Right atrium auricular region (tissue), 2 donors: ENCODE data around the gene TSC22D4. TPM values are rescaled to one million over a fixed set of nuclear protein-coding genes. Genes with fewer than 3 reads are reported as not detected.
"Not testable (repeated sequence)": the region's sequence is repeated elsewhere in the genome, so short reads cannot be mapped to it uniquely, and the experiment has no call there.

Source experiments
- DNase-seq: peaks from one replicate; pipeline ENCODE4 v3.0.0-alpha.2; 2019; ENCODE audit warnings: low spot score
- H3K27ac ChIP-seq, 2 donors: fragments of 200-600 bp; sonication (generic); 1 replicate in 1 of 2; 2 replicates in 1 of 2; pipeline ENCODE4 v1.5.1; 2016 to 2019
- H3K27me3 ChIP-seq, 2 donors: fragments of 200-600 bp; sonication (generic); one replicate each; pipeline versions ENCODE4 v1.5.1 to v1.6.0; 2017 to 2019
- H3K36me3 ChIP-seq: fragments of 200-600 bp; sonication (generic); one replicate; pipeline ENCODE4 v1.5.1; 2016
- H3K4me1 ChIP-seq, 2 donors: fragments of 200-600 bp; sonication (generic); one replicate each; pipeline versions ENCODE4 v1.5.1 to v1.6.0; 2017 to 2019
- H3K4me3 ChIP-seq, 2 donors: fragments of 200-600 bp; sonication (generic); 1 replicate in 1 of 2; 2 replicates in 1 of 2; pipeline ENCODE4 v1.5.1; 2017 to 2019; ENCODE audit warnings: mild to moderate bottlenecking in 1 of 2, moderate library complexity in 1 of 2
- H3K9me3 ChIP-seq, 2 donors: fragments of 200-600 bp; sonication (generic); one replicate each; pipeline ENCODE4 v1.5.1; 2019
- total RNA-seq, 2 donors: library from RNA; depleted of rRNA; stranded (reverse); fragments of >200 nt; gene quantifications; one replicate each; pipeline ENCODE4 v1.1.0, GENCODE V29; 2016
- TF ChIP-seq, protein P1 (sequence below), 2 donors: fragments of 200-600 bp; sonication (generic); IDR thresholded peaks; one replicate each; pipeline ENCODE4 v1.5.1; 2019; ENCODE audit warnings: antibody characterized with exemption in 2 of 2

Gene TSC22D4
- total RNA-seq, 2 donors from 2014 or later = 26.2 to 34.6 TPM

DNA sequence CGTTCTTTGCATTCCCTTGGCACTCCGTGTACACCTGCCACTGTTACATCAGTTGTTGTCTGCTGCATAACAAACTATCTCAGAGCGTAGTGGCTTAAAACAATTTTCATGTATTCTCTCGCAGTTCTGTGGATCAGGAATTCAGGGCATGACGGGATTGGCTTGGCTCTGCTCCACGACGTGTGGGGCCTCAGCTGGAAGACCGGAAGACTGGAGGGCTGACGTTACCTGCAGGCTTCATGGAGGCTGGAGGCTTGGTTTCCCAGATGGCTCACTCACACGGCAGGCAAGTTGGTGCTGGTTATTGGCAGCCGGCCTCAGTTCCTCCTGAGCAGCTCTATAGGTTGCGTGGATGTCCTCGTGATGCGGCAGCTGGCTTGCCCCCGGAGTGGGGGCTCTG, 30.2 kb upstream of the TSC22D4 start:
- no peaks in the 10 kb centered on the region for H3K36me3 ChIP-seq
- H3K4me1 ChIP-seq = no peaks in the 10 kb centered on the region
- no peak for DNase-seq
- no peaks in the 10 kb centered on the region for H3K9me3 ChIP-seq
- no peak overlapping the region for H3K27ac ChIP-seq
- H3K4me3 ChIP-seq = no peak overlapping the region
- TF ChIP-seq, protein P1, sequence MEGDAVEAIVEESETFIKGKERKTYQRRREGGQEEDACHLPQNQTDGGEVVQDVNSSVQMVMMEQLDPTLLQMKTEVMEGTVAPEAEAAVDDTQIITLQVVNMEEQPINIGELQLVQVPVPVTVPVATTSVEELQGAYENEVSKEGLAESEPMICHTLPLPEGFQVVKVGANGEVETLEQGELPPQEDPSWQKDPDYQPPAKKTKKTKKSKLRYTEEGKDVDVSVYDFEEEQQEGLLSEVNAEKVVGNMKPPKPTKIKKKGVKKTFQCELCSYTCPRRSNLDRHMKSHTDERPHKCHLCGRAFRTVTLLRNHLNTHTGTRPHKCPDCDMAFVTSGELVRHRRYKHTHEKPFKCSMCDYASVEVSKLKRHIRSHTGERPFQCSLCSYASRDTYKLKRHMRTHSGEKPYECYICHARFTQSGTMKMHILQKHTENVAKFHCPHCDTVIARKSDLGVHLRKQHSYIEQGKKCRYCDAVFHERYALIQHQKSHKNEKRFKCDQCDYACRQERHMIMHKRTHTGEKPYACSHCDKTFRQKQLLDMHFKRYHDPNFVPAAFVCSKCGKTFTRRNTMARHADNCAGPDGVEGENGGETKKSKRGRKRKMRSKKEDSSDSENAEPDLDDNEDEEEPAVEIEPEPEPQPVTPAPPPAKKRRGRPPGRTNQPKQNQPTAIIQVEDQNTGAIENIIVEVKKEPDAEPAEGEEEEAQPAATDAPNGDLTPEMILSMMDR (IDR thresholded peaks at IDR 0.05) = no peak
- no peaks in the 10 kb centered on the region for H3K27me3 ChIP-seq

DNA sequence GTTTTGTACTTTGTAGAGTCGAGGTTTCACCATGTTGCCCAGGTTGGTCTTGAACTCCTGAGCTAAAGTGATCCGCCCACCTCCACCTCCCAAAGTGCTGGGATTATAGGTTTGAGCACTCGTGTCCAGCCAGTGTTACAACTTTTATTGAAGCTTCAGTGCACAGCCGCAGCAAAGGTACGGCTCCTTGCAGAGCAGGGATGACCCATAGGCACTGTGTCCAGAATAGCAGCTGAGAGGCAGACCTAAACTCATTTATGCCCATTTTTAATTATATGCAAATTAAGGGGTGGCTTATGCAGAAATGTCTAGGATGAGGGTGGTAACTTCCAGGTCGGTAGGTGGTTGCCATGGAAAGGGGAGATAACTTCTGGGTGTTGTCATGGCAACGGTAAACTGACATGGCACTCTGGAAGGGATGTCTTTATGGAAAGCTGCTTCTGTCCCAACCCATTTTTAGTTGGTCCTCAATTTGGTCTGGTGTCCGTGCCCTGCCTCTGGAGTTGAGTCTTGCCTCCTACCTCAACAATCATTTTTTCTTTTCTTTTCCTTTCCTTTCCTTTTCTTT, 27.4 kb upstream of the TSC22D4 start:
- no peaks in the 10 kb centered on the region for H3K36me3 ChIP-seq
- H3K27me3 ChIP-seq = no peaks in the 10 kb centered on the region
- DNase-seq = no peak
- H3K4me1 ChIP-seq = no peaks in the 10 kb centered on the region
- H3K4me3 ChIP-seq = no peak overlapping the region
- TF ChIP-seq, protein P1 (IDR thresholded peaks at IDR 0.05) = no peak
- no peaks in the 10 kb centered on the region for H3K9me3 ChIP-seq
- no peak overlapping the region for H3K27ac ChIP-seq

DNA sequence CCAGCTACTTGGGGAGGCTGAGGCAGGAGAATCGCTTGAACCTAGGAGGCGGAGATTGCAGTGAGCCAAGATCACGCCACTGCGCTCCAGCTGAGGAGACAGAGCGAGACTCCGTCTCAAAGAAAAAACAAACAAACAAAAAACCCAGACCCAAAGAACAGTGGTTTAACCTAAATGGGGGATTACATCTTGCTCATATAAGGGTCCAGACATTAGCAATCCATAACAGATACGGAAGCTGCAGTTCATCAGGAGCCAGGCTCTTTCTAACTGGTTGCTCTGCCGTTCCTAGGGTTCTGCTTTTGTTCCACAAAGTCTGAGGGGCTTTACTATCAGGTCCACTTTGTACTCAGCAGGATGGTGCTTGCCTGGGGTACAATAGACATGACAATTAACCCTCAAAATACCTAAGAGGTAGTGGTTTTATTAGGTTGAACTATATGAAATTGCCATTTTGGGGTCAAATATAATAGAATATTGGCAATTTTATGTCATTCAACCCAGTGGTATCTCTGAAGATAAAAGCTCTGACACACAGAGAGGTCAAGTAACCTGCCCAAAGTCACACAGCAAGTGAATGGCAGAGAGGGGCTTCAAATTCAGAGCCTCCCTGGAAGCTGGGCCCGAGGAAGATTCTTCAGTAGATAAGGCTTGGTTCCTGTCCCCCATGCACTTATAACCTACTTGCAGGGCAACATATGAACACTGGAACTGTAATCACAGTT, 26.0 kb upstream of the TSC22D4 start:
- Histone ChIP-seq H3K4me1 (no peaks in the 10 kb centered on the region), H3K4me3 (no peak overlapping the region), H3K27me3 (no peaks in the 10 kb centered on the region), H3K27ac (no peak overlapping the region), H3K36me3 (no peaks in the 10 kb centered on the region), H3K9me3 (no peaks in the 10 kb centered on the region)
- TF ChIP-seq, protein P1 (IDR thresholded peaks at IDR 0.05) = no peak
- DNase-seq = no peak

DNA sequence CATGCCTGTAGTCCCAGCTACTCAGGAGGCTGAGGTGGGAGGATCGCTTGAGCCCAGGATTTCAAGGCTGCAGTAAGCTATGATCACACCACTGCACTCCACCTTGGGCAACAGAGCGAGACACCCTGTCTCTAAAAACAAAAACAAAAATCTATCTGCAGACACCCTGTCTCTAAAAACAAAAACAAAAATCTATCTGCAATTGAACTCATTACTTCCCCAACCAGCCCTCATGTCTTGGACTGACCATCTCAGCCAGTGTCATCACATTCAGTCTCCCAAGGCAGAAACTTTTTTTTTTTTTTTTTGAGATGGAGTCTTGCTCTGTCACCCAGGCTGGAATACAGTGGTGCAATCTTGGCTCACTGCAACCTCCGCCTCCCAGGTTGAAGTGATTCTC, 25.0 kb upstream of the TSC22D4 start:
- not testable (repeated sequence) for H3K27ac ChIP-seq, H3K4me1 ChIP-seq, H3K9me3 ChIP-seq, H3K27me3 ChIP-seq, H3K36me3 ChIP-seq, H3K4me3 ChIP-seq, DNase-seq

DNA sequence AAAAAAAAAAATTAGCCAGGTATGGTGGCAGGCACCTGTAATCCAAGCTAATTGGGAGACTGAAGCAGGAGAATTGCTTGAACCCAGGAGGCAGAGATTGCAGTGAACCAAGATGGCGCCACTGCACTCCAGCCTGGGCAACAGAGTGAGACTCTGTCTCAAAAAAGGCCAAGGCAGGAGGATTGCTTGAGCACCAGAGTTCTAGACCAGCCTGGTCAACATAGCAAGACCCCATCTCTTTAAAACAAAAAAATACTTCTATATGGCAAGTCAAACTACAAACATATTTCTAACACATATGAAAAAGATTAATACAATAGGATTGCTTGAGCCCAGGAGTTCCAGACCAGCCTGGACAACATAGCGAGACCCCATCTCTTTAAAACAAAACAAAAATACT, 21.7 kb upstream of the TSC22D4 start:
- H3K9me3 ChIP-seq, DNase-seq, H3K4me3 ChIP-seq, H3K27me3 ChIP-seq, H3K36me3 ChIP-seq, H3K4me1 ChIP-seq, H3K27ac ChIP-seq: not testable (repeated sequence)

DNA sequence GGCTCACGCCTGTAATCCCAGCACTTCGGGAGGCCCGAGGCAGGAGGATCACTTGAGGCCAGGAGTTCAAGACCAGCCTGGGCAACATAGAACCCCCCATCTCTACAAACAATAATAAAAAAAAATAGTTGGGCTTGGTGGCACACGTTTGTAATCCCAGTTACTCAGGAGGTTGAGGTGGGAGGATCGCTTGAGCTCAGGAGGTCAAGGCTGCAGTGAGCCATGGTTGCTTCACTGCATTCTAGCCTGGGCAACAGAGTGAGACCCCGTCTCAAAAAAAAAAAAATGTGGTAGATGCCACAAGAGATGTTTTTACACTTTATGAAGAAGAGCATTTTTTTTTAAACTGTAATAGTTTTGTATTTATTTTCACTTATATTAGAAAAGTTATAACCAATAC, 17.5 kb upstream of the TSC22D4 start:
- Histone ChIP-seq H3K9me3 (no peaks in the 10 kb centered on the region), H3K36me3 (no peaks in the 10 kb centered on the region), H3K4me3 (no peak overlapping the region), H3K27ac (no peak overlapping the region), H3K4me1 (peaks cover 0 to 11% of the 10 kb centered on the region in 2 donors), H3K27me3 (no peaks in the 10 kb centered on the region)
- TF ChIP-seq, protein P1 (IDR thresholded peaks at IDR 0.05) = no peak
- DNase-seq = no peak
